Activated T-helper 1 cell treated with Interleukin-2 at 50 U/mL for 16 hours (primary cell): ENCODE measurements around the gene POGLUT2.

Experiments used
- DNase-seq: peaks from one replicate; pipeline ENCODE4 v3.0.0-alpha.2; 2020; ENCODE audit warnings: low read depth

The POGLUT2 gene

DNA sequence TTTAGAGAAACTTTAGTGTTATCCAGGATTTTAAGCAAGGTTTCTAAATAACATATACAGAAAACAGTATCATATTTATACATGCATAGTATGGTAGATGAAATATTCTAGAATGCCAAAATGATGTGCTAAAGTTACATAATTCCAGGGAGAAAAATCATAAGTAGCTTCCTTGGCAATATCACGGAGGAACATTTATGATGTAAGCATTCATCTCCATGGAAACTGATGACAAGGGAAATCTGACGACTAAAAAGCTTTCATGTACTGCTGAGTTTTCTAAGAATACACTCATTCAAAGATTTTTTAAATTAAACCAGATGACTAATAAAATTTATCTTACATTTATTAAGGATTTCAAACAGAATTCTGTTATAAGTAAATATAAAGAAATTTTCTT lies 29.9 kb downstream of the POGLUT2 start:
- DNase-seq, result no peak

DNA sequence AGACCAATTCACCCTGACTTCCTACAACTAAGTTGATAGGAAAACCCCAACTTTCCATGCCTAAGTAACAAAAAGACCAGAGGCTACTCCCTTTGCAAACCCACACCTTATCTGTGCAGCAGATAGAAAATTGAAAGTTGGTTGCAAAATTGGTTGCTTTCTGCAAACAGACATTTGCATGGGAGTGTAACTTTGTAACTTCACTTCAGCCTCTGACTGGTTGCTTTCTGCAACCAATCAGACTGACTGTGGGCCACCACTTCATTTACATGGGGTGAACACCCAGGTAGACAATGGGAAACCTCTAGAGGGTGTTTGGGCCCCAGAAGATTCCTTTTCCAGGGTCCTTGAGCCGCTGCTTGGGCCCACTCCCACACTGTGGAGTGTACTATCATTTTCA lies 35.0 kb downstream of the POGLUT2 start:
- no peak for DNase-seq

DNA sequence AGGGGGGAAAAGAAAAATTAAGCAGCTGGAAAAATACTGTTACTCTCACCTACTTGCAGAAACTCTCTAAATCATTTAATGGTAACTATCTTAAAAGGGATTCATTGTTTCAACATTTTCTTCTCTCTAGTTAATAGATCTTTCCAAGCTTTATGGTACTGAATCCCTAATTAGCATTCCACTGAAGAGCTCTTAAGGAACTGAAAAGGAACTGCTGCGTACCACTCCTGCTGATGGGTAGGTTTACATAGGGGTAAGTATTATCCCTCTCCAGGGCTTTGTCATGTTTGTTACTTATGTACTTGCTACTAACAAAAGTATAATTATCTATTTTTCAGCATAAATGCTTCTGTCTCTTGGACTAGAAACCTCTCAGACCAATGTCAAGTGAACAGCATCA lies 37.7 kb downstream of the POGLUT2 start:
- DNase-seq, result no peak

- DNase-seq, result no peak
These were observed 39.9 kb downstream of the POGLUT2 start for GRCh38 chr13:102758842-102759241.

GRCh38 chr13:102757006-102757405 lies 41.8 kb downstream of the POGLUT2 start:
- no peak for DNase-seq

- DNase-seq, result no peak
These were observed 46.9 kb downstream of the POGLUT2 start for GRCh38 chr13:102751886-102752285.

DNA sequence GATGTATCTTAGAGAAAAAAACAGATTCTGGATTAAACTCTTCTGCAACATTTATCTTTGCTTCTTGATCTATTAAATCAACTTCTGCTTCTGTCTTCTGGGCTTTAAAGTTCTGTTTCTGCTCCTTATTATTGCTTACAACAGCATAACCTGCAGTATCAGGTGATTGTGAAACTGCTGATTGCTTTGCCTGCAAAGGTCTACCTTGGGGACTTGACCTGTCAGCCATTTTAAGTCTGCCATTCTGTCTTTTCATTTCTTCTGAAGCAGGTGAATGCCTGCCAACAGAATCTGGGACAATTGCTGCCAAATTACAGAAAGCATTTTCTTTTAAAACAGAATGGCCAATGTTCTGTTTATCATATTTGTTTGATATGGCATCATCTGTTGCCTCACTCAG lies 56.3 kb downstream of the POGLUT2 start:
- no peak for DNase-seq

- DNase-seq, result no peak
These were observed 56.7 kb downstream of the POGLUT2 start for GRCh38 chr13:102742101-102742500.
